GM19463 (cell line): ENCODE measurements around the gene SRSF3.
"Not testable (repeated sequence)": the region's sequence is repeated elsewhere in the genome, so short reads cannot be mapped to it uniquely, and the experiment has no call there.

Source experiments
- ATAC-seq: cut with Tn5 transposase; IDR thresholded peaks from one replicate; pipeline ENCODE4 v1.9.1; 2021; ENCODE audit warnings: mild to moderate bottlenecking, moderate library complexity; ENCODE audit not compliant: unreplicated experiment

SRSF3 gene

DNA sequence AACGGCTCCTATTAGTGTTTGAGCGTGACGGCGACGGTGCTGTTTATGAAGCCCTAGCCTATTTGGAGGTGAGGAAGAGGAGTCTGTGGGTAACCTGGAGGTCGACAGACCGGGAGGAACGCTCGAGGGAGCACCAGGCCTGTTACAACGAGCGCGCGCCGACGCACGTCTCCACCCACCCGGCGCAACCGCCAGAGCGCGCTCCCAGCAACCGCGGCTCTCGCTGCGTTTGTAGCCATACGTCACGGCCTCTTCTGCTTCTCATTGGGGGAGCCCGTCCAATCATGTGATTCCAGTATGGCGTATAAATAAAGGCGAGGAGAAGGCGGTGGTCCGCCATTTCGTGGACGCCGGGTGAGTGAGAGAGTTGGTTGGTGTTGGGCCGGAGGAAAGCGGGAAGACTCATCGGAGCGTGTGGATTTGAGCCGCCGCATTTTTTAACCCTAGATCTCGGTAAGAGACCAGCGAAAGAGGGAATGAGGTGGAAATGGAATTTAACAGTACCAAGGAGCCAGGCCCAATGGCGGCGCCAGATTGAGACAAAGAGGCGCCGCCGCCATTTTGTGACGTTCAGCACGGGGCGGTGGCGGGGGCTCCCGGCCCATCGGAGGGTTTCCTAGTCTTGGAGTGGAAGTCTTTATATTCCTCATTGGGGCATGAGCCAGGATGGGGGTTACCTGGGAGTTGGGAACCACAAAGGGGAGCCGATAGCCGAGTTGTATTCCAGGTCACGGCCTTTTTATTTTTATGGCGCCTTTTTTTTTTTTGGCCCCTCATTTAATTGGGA is at the start of gene SRSF3:
SRSF3 (plus strand) TSS at position 334 of the 787 bp plus-strand sequence. CDS start 2,401 bp downstream, outside the sequence.
- ATAC-seq = peak; percentile 83

DNA sequence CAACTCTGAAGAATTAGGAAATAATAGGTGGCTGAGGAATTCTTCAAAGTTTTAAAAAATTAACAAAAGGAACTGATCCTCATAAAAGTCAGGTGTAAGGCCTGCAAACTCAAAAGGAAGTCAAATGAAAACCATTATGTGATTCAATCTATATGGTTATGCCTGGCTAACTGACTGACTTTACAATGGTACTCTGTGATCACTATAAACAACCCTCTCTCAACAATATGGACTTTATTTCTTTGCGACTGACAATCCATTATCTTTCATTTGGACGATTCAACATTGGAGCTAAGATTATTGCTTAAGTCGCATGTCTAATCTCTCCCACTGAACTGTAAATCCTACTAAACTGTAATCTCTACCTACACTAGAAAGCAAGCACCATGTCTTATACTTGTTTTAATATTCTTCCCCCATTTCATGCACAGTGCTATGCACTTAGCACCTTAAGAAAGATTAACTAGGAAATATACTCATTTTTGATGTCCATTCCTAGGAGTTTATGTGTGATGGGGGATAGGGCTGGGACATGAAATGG is 48.3 kb upstream of the SRSF3 start:
- ATAC-seq = no peak

DNA sequence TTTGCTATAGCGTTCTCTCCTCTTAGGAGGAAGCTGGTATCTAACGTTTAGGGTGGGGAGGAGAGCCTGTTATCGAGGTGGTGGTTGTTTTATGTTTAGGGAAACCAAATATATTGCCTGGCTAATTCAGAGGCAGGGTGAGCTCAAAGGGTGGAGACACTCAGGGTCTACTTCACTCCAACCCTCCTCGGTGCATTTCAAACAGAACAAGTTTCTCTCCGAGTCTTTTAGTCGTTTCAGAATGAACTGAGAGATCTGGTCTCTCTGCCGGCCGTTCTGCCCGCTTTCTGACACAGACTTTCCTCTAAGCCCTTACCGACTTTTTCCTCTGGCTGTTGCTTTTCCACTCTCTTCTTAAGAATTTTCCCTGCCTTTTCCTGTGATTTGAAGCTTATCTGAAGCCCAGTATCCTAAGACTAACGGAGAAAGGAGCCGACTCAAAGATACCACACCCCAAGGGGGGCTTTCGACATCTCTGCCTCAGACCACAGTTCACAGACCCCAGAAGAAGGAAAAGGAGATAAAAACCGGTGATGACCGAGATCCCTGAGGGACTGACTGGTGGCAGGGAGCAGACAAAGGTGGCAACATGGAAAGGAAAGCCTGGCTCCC is 47.7 kb upstream of the SRSF3 start:
- ATAC-seq = no peak

DNA sequence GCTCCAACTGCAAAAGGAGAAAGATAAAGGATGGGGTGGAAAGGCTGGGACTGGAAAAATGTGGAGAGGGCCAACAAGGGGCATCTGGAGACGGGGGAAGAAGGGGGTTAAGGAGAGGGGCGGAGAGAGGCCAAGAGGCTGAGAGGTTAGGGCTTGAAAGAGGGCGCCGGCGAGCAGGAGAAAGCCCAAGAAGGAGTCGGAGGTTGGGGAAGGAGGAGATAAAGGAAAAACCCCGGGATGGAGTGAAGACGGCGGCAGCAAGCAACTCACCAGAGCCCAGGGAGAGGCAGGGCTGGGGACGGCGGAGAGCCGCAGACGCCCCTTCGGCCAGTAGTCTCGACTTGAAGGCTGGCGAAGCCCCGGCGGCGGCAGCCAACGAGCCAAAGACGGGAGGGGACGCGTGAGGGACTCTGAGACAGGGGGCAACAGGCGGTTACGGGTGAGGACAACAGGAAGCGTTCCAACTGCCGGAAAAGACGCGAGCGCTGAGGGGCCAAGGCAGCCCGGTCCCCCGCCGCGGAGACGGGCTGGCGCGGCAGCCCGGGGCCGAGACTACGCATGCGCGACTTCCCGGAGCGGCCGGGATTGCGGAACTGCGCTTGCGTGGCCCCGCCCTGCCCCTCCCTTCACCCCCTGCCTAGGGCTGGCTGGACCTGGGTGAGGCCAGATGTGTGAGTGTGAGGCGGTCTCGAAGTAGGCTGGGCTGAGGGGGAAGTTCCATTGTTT is 47.1 kb upstream of the SRSF3 start, which contains the start of gene STK38:
STK38 (minus strand) TSS at position 560 of the 726 bp plus-strand sequence. CDS start 7,277 bp downstream, outside the sequence.
- peak; percentile 83 for ATAC-seq

DNA sequence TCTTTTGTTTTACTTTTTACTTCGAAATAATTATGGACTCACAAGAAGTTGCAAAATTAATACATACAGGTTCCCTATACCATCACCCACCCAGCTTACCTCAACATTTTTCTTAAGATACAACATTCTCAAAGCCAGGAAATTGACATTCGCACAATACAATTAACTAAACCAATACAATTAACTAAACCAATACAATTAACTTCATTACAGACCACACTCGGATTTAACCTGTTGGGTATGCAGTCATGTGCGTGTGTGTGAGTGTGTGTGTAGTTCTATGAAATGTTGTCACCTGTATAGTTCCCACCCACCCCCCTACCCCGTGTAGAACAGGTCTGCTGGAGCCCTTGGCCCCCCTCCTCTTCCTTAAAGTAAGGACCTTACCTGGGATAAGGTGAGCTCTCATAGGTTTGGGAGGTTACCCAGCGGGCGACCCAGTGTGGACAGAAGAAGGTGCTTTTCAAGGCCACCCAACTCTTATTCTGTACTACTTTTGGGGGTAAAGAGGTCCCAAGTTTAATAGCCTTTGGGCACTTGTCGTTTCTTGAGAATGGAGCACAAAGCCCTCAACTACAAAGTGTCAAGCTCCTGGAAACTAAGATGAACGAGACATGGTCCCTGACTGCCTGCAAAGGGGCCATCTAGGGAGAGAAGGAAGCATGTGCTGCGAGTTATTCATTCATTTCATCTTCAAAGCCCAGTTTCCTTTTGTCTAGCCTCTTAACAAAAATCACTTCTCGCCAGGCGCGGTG is 46.3 kb upstream of the SRSF3 start:
- ATAC-seq = no peak

DNA sequence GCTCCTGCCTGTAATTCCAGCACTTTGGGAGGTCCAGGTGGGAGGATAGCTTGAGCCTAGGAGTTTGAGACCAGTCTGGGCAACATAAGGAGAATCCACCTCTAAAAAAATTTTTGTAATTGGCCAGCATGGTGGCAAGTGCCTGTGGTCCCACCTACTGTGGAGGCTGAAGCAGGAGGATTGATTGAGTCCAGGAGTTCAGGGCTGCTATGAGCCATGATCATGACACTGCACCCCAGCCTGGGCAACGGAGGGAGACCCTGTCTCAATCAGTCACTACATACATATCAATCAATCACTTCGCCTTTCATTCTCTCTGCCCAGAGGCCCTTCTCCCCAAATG is 45.8 kb upstream of the SRSF3 start:
- no peak for ATAC-seq

DNA sequence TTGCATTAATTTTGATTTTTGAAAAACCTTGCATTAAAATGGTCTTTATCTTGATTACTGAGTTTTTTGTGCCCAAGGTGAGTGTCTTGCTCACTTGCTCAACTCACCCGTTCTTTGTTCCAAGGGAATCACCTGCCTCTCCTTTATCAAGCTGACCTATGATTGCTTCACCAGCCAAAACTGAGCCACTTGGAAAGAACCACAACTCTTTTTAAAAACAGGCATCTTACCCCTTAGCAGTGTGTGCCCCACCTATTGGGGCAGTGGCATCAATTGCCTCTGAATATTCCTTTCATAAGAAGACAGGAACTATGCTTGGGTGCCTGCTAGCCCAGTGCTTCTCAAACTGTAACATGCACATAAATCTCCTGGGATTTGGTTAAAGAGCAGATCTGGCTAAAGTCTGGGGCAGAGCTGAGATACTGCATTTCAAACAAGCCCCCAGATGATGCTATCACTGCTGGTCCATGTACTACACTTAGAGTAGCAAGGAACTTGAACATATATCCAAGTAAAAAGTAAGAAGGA is 43.6 kb upstream of the SRSF3 start:
- ATAC-seq = no peak

DNA sequence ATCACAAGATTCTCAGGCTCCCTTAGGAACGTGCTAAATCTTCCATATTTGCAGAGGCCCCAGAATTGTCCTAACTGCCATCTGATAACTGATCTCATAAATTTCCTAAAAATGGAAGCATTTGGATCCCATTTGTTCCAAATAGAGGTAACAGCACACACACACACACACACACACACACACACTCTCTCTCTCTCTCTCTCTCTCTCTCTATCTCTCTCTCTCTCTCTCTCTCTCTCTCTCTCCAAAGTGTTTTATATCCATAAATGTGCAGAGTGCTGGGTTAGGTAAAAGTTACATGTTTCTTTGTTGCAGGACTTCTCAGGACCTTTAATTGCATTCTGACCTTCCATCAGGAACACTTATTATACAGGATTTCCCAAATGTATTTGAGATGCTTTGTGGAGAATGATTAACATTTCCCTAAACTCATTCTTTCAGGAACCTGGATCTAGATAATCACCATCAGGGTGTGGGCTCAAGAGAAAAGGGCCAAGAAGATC is 38.4 kb upstream of the SRSF3 start:
- ATAC-seq = no peak

DNA sequence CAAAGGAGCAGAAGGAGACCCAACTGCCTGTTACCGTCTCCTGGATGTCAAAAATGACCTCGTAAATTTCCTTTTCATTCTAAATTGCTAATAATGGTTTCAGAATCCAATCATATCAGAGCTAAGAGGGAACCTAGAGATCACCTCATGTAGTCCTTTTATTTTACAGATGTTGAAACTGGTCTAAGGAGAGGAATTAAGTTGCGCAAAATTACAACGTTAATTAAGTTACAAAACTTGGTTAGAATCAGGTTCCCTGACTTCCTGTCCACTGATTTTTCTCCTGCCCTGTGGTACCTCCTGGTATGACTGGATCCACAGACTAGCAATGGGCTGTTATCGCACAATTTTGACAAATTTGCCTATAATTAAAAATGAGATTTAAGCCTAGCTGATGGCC is 37.9 kb upstream of the SRSF3 start:
- ATAC-seq = no peak

DNA sequence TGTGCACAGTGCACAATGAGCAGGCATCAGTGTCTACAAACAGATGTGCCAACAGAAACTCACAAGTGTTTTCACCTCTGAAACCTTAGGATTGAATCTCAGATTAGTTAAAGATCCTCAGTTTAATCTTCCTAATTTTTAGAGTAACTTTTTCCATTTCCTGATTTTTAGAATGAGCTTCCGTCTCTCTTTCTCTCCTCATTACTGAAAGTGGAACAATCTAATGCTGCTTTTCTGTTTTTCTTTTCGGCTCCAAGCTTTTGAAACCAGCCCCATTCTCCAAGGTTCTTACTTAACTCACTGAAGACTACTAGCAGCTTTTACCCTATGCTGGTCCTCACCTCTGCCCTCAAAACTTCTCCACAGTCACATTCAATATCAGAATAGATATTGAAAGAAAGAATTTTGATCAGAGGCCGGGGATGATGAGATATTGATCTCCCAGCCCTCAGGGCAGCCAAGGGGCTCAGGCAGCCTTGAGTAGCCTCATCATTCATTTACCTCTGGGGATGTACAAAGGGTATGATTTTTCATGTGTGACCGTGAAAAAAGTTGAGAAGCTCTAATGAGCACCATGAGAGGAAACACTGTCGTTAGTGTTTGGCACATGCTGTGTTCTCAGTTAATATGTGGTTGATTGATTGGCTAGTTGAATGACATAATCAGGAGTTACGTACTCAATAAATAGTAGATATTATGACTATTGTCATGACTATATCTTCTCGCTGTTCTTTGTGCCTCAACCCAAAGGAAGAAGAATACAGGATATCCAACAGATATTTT is 35.0 kb upstream of the SRSF3 start:
- ATAC-seq = no peak

DNA sequence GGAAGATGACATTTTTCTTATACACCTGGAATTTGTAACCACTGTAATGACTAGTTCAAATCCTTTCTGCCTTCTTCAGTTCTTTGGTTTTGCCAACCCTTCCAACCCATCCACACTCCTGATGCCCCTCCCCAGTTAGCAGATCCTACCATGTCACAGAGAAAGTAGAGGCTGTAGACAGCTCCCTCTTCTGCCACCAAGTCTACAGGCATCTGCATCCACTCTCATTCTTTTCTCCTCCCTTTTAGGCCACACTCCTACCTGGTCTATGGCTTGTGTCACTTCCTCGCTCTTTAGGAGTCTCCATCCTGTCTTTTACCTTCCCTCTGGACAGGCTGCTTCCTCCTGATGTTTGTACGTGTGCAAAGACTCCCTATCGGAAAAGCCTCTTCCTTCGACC is 33.3 kb upstream of the SRSF3 start:
- no peak for ATAC-seq

DNA sequence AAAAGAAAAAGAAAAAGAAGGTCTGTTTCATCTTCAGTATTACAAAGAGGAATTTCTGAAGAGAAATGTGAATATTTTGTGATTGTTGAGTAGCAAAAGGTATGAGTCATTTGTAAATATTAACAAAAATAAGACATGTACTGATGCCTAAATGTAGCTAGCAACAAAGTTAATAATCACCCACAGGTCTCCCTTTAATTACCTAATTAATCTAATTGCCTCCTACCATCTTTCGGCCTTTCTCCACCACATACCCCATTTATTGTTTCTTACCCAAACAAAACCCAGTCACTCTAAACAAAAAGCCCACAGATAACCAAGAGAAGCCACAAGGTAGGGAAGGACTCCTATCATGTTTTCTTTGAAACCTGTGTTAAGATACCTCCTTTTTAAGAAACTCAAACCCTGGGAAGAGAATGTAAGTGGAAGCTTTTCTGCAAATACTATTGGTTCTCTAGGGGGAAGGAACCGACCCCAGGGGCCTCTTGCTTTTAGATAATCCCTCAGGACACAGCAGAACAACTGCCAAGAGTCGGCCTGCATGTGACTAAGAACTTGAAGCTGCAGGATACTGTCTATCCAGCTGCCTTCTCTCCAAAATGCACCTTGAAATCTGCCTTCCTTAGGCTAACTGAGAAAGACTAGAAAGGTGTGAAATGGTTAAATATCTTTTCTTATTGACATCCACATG is 30.8 kb upstream of the SRSF3 start:
- ATAC-seq = no peak

DNA sequence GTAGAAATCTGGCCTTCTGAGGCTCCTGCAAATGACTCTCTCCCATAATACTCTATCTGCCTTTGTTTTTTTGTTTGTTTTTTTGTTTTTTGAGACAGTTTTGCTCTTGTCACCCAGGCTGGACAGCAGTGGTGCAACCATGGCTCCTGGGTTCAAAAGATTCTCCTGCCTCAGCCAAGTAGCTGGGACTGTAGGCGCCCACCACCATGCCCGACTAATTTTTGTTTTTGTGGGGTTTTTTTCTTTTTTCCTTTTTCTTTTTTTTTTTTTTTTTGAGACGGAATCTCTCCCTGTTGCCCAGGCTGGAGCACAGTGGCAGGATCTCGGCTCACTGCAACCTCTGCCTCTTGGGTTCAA is 30.3 kb upstream of the SRSF3 start:
- no peak for ATAC-seq

DNA sequence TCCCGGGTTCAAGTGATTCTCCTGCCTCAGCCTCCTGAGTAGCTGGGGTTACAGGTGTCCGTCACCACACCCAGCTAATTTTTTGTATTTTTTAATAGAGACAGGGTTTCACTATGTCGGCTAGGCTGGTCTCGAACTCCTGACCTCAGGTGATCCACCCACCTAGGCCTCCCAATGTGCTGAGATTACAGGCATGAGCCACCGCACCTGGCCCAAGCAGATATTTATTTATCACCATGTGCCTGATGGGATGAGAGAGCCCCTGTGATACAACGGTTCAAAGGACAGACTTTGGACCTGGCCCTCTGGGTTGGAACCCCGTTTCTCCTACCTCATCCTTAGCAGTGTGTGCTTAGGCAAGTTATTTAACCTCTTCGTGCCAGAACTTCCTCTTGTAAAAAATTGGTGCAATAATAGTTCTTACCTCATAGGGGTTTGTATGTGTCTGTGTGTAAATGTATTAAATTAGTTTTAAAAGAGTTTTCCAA is 27.7 kb upstream of the SRSF3 start:
- ATAC-seq = no peak

DNA sequence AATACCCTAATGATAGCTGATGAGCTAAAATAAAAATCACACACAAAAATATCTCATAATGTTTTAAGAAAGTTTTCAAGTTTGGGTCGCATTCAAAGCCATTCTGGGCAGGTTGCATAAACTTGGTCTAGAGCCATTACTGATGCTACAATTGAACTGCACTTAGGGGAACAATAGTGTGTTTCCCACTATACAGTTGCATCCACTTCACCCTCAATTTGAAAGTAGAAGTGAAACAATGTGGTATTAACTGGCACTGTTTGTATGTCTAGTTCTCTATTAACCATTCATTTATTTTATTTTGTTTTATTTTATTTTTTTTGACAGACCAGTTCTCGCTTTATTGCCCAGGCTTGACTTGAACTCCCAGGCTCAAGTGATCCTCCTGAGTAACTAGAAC is 23.9 kb upstream of the SRSF3 start:
- no peak for ATAC-seq

DNA sequence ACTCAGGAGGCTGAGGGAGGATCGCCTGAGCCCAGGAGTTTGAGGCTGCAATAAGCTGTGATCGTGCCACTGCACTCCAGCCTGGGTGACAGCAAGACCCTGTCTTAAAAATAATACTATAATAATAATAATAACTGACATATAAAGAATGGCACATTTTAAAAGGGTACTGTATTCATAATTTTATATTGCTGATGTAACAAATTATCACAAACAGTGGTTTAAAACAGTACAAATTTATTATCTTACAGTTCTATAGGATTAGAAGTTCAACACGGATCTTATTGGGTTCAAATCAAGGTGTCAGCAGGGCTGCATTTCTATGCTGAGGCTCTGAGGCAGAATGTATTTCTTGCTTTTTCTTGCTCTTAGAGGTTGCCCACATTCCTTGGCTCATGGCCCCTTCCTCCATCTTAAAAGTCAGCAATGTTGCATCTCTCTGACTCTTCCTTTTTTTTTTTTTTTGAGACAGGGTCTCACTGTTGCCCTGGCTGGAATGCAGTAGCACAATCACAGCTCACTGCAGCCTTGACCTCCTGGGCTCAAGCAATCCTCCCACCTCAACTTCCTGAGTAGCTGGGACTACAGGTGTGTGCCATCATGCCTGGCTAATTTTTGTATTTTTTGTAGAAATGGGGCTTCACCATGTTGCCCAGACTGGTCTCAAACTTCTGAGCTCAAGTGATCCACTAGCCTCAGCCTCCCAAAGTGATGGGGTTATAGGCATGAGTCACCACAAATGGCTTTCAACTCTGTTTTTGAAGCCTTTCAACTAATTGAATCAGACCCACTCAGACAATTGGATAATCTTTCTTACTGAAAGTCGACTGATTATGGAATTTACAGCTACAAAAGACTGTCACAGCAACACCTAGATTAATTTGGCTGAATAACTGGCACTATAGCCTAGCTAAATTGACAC is 22.8 kb upstream of the SRSF3 start:
- ATAC-seq = no peak

DNA sequence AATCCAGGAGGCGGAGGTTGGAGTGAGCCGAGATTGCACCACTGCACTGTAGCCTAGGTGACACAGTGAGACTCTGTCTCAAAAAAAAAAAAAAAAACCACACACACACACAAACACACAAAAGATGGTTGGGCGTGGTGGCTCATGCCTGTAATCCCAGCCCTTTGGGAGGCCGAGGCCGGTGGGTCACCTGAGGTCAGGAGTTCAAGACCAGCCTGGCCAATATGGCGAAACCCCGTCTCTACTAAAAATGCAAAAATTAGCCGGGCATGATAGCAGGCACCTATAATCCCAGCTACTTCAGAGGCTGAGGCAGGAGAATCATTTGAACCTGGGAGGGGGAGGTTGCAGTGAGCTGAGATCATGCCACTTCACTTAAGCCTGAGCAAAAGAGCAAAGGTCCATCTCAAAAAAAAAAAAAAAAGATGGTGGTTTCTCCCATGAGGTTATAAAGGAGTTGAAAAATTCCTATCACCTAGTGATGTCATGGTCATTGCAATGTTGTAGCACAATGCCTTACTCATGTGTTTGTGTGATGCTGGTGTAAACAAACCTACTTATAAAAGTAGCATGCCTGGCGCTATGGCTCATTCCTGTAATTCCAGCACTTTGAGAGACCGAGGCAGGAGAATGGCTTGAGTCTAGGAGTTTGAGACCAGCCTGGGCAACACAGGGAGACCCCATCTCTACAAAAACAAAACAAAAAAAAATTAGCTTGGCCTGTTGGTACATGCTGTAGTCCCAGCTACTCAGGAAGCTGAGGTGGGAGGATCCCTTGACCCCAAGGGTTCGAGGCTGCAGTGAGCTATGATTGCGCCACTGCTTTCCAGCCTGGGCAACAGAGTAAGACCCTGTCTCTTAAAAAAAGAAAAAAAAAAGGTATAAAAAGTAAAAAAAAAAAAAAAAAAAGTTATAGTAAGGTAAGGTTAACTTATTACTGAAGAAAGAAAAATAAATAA is 21.5 kb upstream of the SRSF3 start:
- not testable (repeated sequence) for ATAC-seq
